GM19468 (cell line): ENCODE results near the gene SLC25A41.

ENCODE experiments used
- ATAC-seq: cut with Tn5 transposase; IDR thresholded peaks from one replicate; pipeline ENCODE4 v1.9.1; 2021; ENCODE audit warnings: mild to moderate bottlenecking, moderate library complexity, moderate number of reproducible peaks; ENCODE audit not compliant: unreplicated experiment; ENCODE audit errors: extremely low read depth

Gene SLC25A41

GRCh38 chr19:6381030-6381750, 52.4 kb downstream of the SLC25A41 start:
- ATAC-seq, result no peak

GRCh38 chr19:6379744-6380143, 53.8 kb downstream of the SLC25A41 start:
- ATAC-seq, result no peak

GRCh38 chr19:6378486-6378885, 55.1 kb downstream of the SLC25A41 start:
- no peak for ATAC-seq

- no peak for ATAC-seq
Observed at GRCh38 chr19:6378041-6378440, 55.5 kb downstream of the SLC25A41 start.

- ATAC-seq, result no peak
Observed at GRCh38 chr19:6376512-6377190, 56.9 kb downstream of the SLC25A41 start.
